Left kidney (tissue), 2 donors: ENCODE data around the gene FOXF1. TPM values are rescaled to one million over a fixed set of nuclear protein-coding genes. Genes with fewer than 3 reads are reported as not detected.

Source experiments
- DNase-seq: peaks from one replicate; pipeline ENCODE4 v3.0.0-alpha.2; 2013
- polyA plus RNA-seq: library from polyadenylated mRNA; unstranded; fragments of 120-200 nt; gene quantifications from one replicate; pipeline ENCODE4 v1.2.1, GENCODE V29; 2013; ENCODE audit not compliant: insufficient read length

The FOXF1 gene
- polyA plus RNA-seq, 1 donor, result not detected

DNA sequence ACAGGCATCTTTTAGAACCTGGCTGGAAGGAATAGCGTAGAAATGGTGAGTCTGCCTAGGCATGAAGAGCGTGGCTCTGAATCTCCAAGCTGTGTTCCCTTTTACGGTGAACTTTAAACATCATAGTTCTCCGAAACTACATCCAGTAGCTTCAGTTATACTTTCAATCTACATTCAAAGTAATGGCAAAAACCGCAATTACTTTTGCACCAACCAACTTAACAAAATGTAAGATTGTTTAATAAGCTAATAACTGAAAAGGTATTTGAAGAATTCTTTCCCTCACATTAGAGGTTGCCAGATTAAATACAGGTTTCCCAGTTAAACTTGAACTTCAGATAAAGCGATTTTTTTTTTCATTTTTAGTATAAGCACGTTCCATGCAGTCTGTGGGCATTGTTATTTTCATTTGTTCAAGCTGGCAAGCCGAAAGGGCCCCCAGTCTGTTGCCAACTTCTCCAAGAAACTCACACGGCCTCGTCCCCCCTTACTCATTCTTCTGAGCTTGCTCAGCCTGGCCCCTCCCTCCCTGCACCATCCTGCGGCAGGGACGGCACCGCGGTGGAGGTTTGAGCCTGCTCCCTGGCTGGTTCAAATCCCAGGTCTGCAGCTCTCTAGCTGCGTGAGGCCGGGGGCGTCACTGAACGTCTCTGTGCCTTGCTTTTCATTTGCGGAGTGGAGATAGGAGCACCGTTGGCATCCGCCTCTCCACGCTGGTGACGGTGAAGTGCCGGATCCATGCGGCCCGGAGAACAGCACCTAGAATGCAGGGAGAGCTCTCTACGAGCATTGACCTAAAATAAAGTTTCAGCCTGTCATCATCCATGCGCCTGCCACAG lies 48.2 kb downstream of the FOXF1 start:
- no peak for DNase-seq

DNA sequence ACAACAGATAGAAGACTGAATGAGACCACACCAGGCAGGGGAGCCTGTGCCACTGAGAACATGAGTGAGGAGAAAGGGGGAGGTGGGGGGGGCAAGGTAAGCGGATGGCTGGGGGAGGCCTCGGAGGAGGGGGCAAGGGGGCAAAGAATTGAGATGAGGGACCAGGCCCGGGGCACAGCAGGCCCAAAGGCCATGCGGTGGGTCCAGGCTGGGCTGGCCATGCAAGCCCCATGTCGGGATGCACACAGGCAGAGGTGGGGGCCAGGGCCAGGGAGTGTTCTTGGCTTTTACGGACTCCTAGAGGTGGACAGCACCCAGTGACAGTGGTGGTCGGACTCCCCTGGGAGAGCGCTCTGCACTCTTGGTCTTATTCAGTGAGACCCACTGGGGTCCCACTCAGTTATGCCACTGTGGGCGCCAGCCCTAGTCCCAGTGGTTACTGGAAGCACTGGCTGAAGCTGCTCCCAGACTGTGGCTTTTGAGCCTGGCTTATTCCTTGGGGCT lies 49.5 kb downstream of the FOXF1 start:
- no peak for DNase-seq

DNA sequence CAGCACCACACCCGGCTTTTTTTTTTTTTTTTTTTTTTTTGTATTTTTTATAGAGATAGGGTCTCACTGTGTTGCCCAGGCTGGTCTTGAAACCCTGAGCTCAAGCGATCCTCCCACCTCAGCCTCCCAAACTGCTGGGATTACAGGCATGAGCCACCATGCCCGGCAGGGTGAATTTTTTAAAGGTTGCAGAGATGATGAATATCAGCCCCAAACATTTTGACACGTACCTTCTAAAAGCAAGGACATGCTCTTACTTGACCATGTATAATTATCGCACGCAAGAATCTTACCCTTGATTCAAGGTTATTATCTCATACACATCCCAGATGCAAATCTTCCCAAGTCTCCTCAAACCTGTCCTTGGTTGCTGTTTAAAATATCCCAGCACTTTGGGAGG lies 52.0 kb downstream of the FOXF1 start:
- no peak for DNase-seq

DNA sequence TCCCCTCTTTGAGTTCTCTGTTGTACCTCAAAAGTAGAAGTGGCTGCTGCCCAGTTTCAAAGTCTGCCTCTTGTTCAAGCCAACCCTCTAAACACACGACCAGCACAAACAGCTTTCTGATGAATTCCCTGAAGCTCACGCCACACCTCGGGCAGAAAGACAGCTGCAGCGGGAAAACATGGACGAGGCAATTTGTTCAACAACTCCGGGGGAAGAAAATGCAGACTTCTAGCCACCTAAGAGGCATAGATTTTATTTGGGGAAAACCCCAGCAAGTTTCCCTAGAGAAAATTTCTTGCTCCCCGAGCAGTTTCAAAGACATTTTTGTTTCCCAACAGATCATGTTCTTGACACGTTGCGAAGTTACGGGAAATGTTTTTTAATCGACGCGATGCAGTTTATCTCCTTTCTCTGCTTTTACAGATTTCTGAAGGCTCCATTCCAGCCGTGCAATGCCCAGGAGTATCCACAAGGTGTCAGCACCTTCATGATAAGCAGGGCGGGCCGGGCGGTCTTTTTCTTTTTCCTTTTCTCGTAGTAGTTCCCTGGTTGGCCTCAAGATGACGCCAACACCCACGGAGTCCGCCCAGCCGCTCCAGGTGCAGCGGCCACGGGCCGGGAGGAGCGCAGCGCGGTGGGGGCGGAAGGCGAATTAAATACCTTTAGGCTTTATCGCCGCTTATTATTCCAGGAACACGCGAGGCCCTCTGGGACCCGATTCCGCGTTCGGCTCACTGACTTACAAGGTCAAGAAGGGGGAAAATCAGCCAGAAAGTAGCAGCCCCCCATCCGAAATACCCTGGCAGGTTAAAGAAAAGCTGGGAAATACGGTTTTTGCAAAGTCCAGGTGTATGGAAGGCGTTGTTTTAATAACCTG lies 53.4 kb downstream of the FOXF1 start:
- DNase-seq, result peak; percentile 93

Other genes with a start within 250 kb of the FOXF1 start
- gene MTHFSD, start 44.7 kb downstream of the FOXF1 start, polyA plus RNA-seq, result 33.8 TPM
- gene FOXC2, start 56.3 kb downstream of the FOXF1 start, polyA plus RNA-seq, result 38.8 TPM
- gene FOXL1, start 68.0 kb downstream of the FOXF1 start, polyA plus RNA-seq, result 13.9 TPM